ENCODE measurements around the gene SLAMF1.
"Not testable (repeated sequence)": the region's sequence is repeated elsewhere in the genome, so short reads cannot be mapped to it uniquely, and the experiment has no call there.

The SLAMF1 gene

DNA sequence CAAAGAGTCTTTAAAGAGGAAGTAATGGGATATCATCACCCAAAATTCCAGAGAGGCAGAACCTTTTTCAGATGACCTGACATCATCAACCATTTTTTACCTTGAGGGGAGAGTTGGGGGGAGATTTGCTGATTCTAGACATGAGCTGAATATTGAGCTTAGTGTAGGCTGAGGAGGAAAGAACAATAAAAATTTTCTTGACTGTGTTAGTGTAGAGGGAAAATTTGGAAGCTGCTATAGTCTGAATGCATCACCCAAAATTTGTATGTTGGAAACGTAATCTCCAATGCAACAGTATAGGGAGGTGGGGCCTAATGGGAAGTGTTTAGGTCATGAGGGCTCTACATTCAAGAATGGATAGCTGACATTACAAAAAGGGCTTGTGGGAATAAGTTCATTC, 49.8 kb downstream of the SLAMF1 start:
- H3K4me3 ChIP-seq (IDR thresholded peaks at IDR 0.05; ENCODE audit: insufficient read depth, low read depth, low read length): no peak overlapping the region
- H3K27ac ChIP-seq: no peak overlapping the region
- no peaks in the 10 kb centered on the region for H3K4me1 ChIP-seq (ENCODE audit: low read depth, poor library complexity, severe bottlenecking)
- H3K9ac ChIP-seq: no peak overlapping the region
- no peaks in the 10 kb centered on the region for H3K79me2 ChIP-seq (ENCODE audit: insufficient read depth, low read depth)
- H3K36me3 ChIP-seq (ENCODE audit: insufficient read depth): no peaks in the 10 kb centered on the region
- H3K27me3 ChIP-seq (ENCODE audit: insufficient read depth, low read depth): no peaks in the 10 kb centered on the region
- no peak overlapping the region for H2AFZ ChIP-seq (ENCODE audit: low read depth)
- no peak overlapping the region for H3K4me2 ChIP-seq
- TF ChIP-seq CTCF (conservative IDR thresholded peaks at IDR 0.05; ENCODE audit: low read depth, low read length): no peak
- H4K20me1 ChIP-seq (ENCODE audit: insufficient read depth): no peaks in the 10 kb centered on the region

GRCh38 chr1:160590488-160590887, 56.4 kb downstream of the SLAMF1 start:
- H3K9ac ChIP-seq: no peak overlapping the region
- no peak overlapping the region for H2AFZ ChIP-seq (ENCODE audit: low read depth)
- no peak overlapping the region for H3K4me2 ChIP-seq
- no peak overlapping the region for H3K4me3 ChIP-seq (IDR thresholded peaks at IDR 0.05; ENCODE audit: insufficient read depth, low read depth, low read length)
- H3K36me3 ChIP-seq (ENCODE audit: insufficient read depth): no peaks in the 10 kb centered on the region
- H3K4me1 ChIP-seq (ENCODE audit: low read depth, poor library complexity, severe bottlenecking): peaks cover 4% of the 10 kb centered on the region
- H3K79me2 ChIP-seq (ENCODE audit: insufficient read depth, low read depth): no peaks in the 10 kb centered on the region
- no peaks in the 10 kb centered on the region for H4K20me1 ChIP-seq (ENCODE audit: insufficient read depth)
- no peaks in the 10 kb centered on the region for H3K27me3 ChIP-seq (ENCODE audit: insufficient read depth, low read depth)
- H3K27ac ChIP-seq: no peak overlapping the region
- no peak for TF ChIP-seq CTCF (conservative IDR thresholded peaks at IDR 0.05; ENCODE audit: low read depth, low read length)

DNA sequence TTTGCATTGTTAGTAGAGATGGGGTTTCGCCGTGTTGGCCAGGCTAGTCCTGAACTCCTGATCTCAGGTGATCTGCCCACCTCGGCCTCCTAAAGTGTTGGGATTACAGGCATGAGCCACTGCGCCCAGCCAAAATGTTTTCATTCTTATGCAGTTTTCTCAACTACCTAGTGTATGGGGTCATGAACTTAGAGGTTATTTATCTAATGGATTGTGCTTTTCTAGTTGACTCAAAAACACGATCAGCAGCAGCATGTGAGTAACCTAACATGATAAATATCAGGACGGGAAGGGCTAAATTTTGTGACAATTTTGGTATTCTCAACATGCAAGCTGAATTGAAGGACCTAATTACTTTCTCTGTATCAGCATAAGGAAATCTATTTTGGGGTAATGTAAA, 58.4 kb downstream of the SLAMF1 start:
- no peak overlapping the region for H2AFZ ChIP-seq (ENCODE audit: low read depth)
- no peaks in the 10 kb centered on the region for H4K20me1 ChIP-seq (ENCODE audit: insufficient read depth)
- no peaks in the 10 kb centered on the region for H3K27me3 ChIP-seq (ENCODE audit: insufficient read depth, low read depth)
- TF ChIP-seq CTCF (conservative IDR thresholded peaks at IDR 0.05; ENCODE audit: low read depth, low read length): no peak
- H3K4me2 ChIP-seq: no peak overlapping the region
- H3K4me3 ChIP-seq (IDR thresholded peaks at IDR 0.05; ENCODE audit: insufficient read depth, low read depth, low read length): no peak overlapping the region
- H3K4me1 ChIP-seq (ENCODE audit: low read depth, poor library complexity, severe bottlenecking): peaks cover 6% of the 10 kb centered on the region
- no peaks in the 10 kb centered on the region for H3K79me2 ChIP-seq (ENCODE audit: insufficient read depth, low read depth)
- H3K9ac ChIP-seq: no peak overlapping the region
- no peak overlapping the region for H3K27ac ChIP-seq
- no peaks in the 10 kb centered on the region for H3K36me3 ChIP-seq (ENCODE audit: insufficient read depth)

GRCh38 chr1:160584784-160585183, 62.1 kb downstream of the SLAMF1 start:
- Histone ChIP-seq H3K27me3 (ENCODE audit: insufficient read depth, low read depth) (no peaks in the 10 kb centered on the region), H3K4me3 (IDR thresholded peaks at IDR 0.05; ENCODE audit: insufficient read depth, low read depth, low read length) (no peak overlapping the region), H3K4me1 (ENCODE audit: low read depth, poor library complexity, severe bottlenecking) (peaks cover 2% of the 10 kb centered on the region), H2AFZ (ENCODE audit: low read depth) (no peak overlapping the region), H3K36me3 (ENCODE audit: insufficient read depth) (no peaks in the 10 kb centered on the region), H3K27ac (no peak overlapping the region), H3K4me2 (no peak overlapping the region), H3K79me2 (ENCODE audit: insufficient read depth, low read depth) (no peaks in the 10 kb centered on the region), H3K9ac (no peak overlapping the region), H4K20me1 (ENCODE audit: insufficient read depth) (no peaks in the 10 kb centered on the region)
- no peak for TF ChIP-seq CTCF (conservative IDR thresholded peaks at IDR 0.05; ENCODE audit: low read depth, low read length)

GRCh38 chr1:160582976-160583375, 63.9 kb downstream of the SLAMF1 start:
- H3K4me1 ChIP-seq (ENCODE audit: low read depth, poor library complexity, severe bottlenecking); H3K4me3 ChIP-seq (IDR thresholded peaks at IDR 0.05; ENCODE audit: insufficient read depth, low read depth, low read length); H4K20me1 ChIP-seq (ENCODE audit: insufficient read depth); H3K36me3 ChIP-seq (ENCODE audit: insufficient read depth); H3K27me3 ChIP-seq (ENCODE audit: insufficient read depth, low read depth); H3K9ac ChIP-seq; H3K79me2 ChIP-seq (ENCODE audit: insufficient read depth, low read depth); H2AFZ ChIP-seq (ENCODE audit: low read depth); H3K4me2 ChIP-seq; H3K27ac ChIP-seq: not testable (repeated sequence)

Data from KMS-11 (cell line).